Dermis microvascular lymphatic vessel endothelial cell (primary cell): ENCODE measurements around the gene COG1. TPM values are rescaled to one million over a fixed set of nuclear protein-coding genes. Genes with fewer than 3 reads are reported as not detected.
"Not testable (repeated sequence)": the region's sequence is repeated elsewhere in the genome, so short reads cannot be mapped to it uniquely, and the experiment has no call there.

ENCODE experiments used
- DNase-seq, 2 donors: peaks; one replicate each; pipeline versions ENCODE4 v3.0.0 to v3.0.0-alpha.2; 2010; ENCODE audit warnings: low read depth in 2 of 2
- total RNA-seq: library from RNA; depleted of rRNA; stranded (reverse); fragments of >200 nt; gene quantifications from 2 replicates; pipeline ENCODE4 v1.2.1, GENCODE V29; 2014

The COG1 gene, protein sequence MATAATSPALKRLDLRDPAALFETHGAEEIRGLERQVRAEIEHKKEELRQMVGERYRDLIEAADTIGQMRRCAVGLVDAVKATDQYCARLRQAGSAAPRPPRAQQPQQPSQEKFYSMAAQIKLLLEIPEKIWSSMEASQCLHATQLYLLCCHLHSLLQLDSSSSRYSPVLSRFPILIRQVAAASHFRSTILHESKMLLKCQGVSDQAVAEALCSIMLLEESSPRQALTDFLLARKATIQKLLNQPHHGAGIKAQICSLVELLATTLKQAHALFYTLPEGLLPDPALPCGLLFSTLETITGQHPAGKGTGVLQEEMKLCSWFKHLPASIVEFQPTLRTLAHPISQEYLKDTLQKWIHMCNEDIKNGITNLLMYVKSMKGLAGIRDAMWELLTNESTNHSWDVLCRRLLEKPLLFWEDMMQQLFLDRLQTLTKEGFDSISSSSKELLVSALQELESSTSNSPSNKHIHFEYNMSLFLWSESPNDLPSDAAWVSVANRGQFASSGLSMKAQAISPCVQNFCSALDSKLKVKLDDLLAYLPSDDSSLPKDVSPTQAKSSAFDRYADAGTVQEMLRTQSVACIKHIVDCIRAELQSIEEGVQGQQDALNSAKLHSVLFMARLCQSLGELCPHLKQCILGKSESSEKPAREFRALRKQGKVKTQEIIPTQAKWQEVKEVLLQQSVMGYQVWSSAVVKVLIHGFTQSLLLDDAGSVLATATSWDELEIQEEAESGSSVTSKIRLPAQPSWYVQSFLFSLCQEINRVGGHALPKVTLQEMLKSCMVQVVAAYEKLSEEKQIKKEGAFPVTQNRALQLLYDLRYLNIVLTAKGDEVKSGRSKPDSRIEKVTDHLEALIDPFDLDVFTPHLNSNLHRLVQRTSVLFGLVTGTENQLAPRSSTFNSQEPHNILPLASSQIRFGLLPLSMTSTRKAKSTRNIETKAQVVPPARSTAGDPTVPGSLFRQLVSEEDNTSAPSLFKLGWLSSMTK
- 15.1 and 17.3 TPM in 2 replicates for total RNA-seq

DNA sequence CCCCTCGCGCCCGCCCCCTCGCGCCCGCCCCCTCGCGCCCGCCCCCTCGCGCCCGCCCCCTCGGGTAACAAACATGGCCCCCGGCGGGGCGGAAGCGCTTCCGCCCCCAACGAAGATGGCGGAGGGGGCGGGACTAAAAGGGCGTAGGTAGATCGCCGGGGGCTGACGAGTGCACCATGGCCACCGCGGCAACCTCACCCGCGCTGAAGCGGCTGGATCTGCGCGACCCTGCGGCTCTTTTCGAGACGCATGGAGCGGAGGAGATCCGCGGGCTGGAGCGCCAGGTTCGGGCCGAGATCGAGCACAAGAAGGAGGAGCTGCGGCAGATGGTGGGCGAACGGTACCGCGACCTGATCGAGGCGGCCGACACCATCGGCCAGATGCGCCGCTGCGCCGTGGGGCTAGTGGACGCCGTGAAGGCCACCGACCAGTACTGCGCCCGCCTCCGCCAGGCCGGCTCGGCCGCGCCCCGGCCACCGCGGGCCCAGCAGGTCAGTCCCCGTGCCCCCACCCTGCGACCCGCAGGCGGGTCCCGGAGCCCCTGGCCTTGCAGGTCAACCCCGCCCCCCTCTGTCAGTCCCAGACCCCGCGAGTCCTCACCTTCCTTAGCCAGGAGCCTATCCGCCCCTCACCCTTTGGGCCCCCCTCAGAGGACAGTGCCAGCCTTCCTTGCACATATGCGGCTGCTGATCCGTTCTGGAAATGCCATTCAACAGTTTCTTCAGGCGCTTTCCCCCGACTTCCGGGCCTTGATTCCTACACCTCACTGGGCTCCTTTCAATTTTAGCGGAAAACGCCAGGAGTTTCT lies at the start of gene COG1:
Gene COG1, plus strand, starts transcription at position 162 of the 808 bp plus-strand sequence. Its CDS starts 15 bp downstream, at position 177.
- DNase-seq, result peak; percentile 67 to 91

DNA sequence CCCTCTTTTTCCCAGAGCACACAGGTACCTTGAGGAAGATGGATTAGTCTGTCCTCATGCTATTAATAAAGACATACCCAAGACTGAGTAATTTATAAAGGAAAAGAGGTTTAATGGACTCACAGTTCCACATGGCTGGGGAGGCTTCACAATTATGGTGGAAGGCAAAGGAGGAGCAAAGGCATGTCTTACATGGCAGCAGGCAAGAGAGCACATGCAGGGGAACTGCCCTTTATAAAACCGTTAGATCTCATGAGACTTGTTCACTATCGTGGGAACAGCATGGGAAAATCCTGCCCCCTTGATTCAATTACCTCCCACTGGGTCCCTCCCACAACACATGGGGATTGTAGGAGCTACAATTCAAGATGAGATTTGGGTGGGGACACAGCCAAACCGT lies 48.6 kb upstream of the COG1 start:
- DNase-seq, result not testable (repeated sequence)

DNA sequence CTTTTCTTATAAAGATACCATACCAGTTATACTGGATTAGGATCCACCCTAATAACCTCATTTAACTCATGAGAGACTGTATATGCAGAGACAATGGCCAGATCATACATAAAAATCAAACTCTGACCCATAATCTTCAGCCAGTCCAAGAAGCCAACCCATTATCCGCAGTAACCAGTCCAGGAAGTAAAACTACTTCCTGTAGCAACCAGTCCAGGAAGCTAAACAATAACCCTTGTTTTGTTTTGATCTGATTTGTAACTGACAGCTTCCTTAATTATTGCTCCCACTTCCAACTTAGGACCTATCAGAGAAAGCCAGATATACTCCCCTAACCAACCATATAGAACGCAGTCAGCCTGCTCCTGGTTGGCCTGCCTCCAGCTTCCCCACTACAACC lies 47.2 kb upstream of the COG1 start:
- DNase-seq, result no peak

DNA sequence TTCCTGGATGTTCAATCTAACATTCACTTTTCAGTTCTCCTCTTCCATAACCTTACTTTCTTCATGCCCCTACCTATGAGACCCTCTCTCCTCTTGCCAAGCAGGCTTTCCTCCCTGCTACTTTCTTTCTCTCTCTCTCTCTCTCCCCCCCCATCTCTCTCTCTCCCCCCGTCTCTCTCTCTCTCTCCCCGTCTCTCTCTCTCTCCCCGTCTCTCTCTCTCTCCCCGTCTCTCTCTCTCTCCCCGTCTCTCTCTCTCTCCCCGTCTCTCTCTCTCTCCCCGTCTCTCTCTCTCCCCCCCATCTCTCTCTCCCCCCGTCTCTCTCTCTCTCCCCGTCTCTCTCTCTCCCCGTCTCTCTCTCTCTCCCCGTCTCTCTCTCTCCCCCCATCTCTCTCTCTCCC lies 45.1 kb upstream of the COG1 start:
- DNase-seq, result not testable (repeated sequence)

GRCh38 chr17:73148540-73149334 lies 44.1 kb upstream of the COG1 start:
- DNase-seq, result no peak

GRCh38 chr17:73150622-73151300 lies 42.1 kb upstream of the COG1 start:
- DNase-seq, result not testable (repeated sequence)

DNA sequence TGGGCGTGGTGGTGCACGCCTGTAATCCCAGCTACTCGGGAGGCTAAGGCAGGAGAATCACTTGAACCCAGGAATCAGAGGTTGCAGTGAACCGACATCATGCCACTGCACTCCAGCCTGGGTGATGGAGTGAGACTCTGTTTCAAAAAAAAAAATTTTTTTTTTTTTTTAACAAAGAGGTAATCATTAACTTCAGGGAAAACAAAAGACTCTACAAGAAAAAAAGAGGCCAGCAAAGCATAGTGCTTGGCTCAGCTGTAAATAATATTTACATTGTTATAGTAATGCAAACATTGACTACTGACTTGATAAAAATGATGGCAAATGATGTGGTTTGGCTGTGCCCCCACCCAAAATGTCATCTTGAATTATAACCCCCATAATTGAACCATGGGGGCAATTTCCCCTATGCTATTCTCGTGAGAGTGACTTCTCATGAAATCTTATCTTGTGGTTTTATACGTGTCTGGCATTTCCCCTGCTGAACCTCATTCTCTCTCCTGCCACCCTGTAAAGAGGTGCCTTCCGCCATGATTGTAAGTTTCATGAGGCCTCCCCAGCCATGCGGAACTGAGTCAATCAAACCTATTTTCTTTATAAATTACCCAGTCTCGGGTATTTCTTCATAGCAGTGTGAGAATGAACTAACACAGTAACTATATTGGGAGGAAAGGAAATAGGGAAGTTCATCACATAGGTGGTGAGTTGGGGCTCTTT lies 40.8 kb upstream of the COG1 start:
- no peak for DNase-seq

DNA sequence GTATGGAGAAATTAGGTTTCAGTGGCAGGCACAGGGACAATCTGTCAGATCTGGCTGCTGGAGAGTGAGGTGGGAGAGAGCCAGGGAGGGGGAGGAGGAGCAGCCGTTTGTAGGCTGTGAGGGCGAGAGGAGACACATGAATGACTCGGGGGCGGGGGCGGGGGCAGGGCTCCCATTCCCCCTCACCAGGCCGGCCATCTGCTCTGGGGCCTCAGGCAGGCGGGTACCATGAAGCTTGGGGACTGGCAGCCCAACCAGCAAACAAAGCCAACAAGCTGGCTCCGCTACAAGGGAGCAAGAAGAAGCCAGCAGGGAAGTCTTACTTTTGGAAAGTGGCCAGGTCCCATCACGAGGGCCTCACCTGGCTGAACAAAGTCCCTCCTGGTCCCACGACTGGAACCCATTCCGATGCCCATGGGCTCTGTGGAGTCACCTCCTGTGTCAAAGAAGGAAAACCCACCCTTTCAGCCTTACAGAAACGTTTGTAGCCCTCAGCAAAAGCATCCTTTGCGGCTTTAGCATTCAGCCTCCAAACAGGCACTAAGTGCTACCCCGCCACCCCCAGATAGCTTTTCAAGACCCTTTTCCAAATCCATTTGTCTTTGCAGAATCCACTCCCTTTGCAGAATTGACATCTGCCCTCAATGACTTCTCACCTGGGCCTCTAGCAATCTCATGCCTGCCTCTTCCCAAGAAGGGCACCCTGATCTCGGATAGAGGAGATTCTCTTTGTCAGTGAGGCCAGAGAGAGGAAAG lies 37.3 kb upstream of the COG1 start:
- DNase-seq, result no peak

- peak in 1 of 2 donors; percentile 36 for DNase-seq
These were observed 36.6 kb upstream of the COG1 start for GRCh38 chr17:73156166-73156840.

DNA sequence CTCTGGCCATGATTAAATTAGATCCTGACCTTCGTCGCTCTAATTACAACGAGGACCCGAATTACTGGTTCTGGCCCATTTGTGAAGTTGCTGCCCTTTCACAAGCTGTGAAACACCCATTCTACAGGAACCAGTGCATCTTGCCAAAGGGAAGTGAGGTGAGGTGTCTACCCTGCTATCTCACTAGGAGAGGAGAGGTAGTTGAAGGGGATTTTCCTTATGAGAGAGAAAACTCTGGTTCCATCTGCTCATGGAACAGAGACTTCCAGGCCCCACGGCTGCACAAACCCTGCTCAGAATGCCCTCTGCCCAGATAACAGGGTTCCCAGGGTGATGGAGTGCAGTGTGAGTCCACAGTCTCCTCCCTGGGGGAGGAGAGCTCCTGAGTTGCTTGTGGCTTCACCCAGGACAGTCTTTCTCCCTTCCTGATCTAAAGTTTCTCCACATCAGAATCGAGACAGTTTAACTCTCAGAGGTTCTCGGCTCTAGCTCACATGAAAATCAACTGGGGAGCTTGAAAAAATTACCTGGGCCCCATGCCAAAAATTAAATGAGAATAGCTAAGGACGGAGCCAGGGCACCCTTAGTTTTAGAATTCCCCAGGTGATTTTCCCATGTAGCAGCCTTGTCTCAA lies 35.9 kb upstream of the COG1 start:
- DNase-seq, result no peak

DNA sequence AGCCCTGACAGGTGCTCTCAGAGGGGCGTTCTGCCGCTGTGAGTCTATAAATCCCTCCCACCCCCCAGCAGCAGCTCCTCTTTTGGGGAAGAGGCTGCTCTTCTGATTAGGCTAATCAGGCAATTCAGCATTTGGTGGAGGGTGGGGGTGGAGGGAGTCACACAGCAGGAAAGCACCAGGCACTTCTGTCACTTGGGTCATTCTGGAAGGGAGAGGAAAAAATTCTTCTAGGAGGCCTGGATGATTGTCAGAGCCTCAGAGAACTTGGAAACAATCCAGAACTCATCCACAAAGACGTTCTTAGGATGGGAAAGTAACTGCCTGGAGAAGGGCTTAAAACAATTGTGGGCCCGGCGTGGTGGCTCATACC lies 35.3 kb upstream of the COG1 start:
- no peak for DNase-seq

DNA sequence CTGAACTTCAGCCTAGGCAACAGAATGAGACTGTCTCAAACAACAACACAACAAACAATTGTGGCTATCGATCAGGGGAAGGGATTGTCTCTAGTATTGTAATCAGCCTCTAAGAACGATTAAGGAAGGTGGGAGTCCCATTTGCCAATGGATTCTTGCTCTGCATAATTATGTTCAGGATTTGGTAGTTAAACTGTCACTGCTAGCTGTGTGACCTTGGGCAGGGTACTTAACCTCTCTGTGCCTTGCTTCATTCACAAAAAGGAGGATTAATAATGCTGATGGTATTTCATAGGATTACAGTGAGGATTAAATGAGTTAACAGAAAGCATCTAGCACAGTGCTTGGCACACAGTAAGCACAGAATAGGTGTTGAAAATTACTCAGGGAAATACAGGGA lies 34.7 kb upstream of the COG1 start:
- DNase-seq, result no peak

GRCh38 chr17:73160980-73161630 lies 31.8 kb upstream of the COG1 start:
- DNase-seq, result no peak

- DNase-seq, result no peak
These were observed 29.8 kb upstream of the COG1 start for GRCh38 chr17:73163043-73163442.

DNA sequence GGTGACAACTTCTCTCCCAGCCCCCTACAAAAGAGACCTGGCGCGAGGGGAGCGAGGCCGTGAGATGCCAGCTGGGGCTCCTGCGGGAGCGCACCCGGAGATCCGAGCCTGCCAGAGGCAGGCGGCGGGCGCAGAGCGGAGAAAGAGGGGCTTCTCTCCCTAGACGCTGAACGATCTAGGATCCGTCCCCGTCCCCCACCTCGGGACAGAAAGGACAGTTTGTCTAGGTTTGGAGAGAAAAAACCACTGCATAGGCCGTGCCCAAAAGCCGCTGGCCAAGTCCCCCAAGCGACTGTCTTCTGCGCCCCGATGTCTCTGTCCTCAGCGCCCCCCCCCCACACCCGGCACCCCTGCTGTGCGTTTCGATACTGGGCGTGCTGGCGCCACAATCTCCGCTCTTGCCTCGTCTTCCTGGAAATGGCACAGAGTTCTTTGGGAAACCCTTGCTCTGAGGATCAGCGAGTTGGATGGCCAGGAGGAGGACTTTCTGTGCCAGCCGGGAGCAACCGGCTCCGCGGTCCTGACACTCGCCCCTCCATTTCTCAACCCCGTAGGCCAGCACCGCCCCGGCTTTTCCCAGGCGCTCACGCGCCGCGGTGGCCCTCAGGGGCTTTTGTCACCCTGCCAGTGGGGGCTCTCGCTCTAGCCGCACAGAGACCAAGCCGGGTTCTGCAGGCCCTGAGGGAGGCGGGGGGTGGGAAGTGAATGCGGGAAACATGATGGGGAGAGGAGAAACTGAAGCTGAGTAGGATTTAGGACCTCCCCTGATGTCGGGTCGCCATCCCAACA lies 27.0 kb upstream of the COG1 start:
- no peak for DNase-seq
